HepG2 (cell line): ENCODE data around the gene TAOK3. TPM values are rescaled to one million over a fixed set of nuclear protein-coding genes. Genes with fewer than 3 reads are reported as not detected.

Experiments
- CCDC6 ChIP-seq: sonication (generic); formaldehyde crosslinking; IDR thresholded peaks from 2 replicates; pipeline ENCODE4 v1.8.1; 2022; ENCODE audit warnings: mild to moderate bottlenecking, missing genetic modification reagents, moderate library complexity
- CENPX ChIP-seq: sonication (generic); formaldehyde crosslinking; IDR thresholded peaks from 2 replicates; pipeline ENCODE4 v1.9.0; 2021; ENCODE audit warnings: mild to moderate bottlenecking, missing genetic modification reagents, moderate library complexity
- ELF4 ChIP-seq: sonication (generic); formaldehyde crosslinking; IDR thresholded peaks from 2 replicates; pipeline ENCODE4 v1.5.0; 2020; ENCODE audit warnings: missing genetic modification reagents, mild to moderate bottlenecking, moderate library complexity, borderline replicate concordance
- KLF9 ChIP-seq: IDR thresholded peaks from 2 replicates; pipeline ENCODE4 v1.6.1; 2016; ENCODE audit warnings: low read depth
- MAF1 ChIP-seq: sonication (generic); formaldehyde crosslinking; IDR thresholded peaks from 2 replicates; pipeline ENCODE4 v1.5.0; 2020; ENCODE audit warnings: missing genetic modification reagents, borderline replicate concordance
- NFKB2 ChIP-seq: sonication (generic); formaldehyde crosslinking; IDR thresholded peaks from 2 replicates; pipeline ENCODE4 v1.4.0; 2020; ENCODE audit warnings: missing genetic modification reagents, borderline replicate concordance
- PRDM15 ChIP-seq: sonication (generic); formaldehyde crosslinking; IDR thresholded peaks from 2 replicates; pipeline ENCODE4 v1.4.0; 2020; ENCODE audit warnings: missing genetic modification reagents
- RARG ChIP-seq: sonication (generic); formaldehyde crosslinking; IDR thresholded peaks from 2 replicates; pipeline ENCODE4 v1.4.0; 2020; ENCODE audit warnings: low read depth, mild to moderate bottlenecking, missing genetic modification reagents
- TRIM22 ChIP-seq: fragments of 450-650 bp; IDR thresholded peaks from 2 replicates; pipeline ENCODE4 v1.6.1; 2017
- USF2 ChIP-seq, 2 experiments: sonication (generic) in 1 of 2; formaldehyde crosslinking in 1 of 2; IDR thresholded peaks; 2 replicates each; pipeline versions ENCODE4 v1.5.1 to v1.6.1; 2011 to 2020; ENCODE audit warnings: borderline replicate concordance in 1 of 2, low read depth in 1 of 2, low read length in 1 of 2, mild to moderate bottlenecking in 1 of 2, missing genetic modification reagents in 1 of 2, moderate library complexity in 1 of 2
- ZNF354B ChIP-seq: sonication (generic); formaldehyde crosslinking; IDR thresholded peaks from 2 replicates; pipeline ENCODE4 v1.8.0; 2022; ENCODE audit warnings: mild to moderate bottlenecking, missing genetic modification reagents
- ZNF687 ChIP-seq: sonication (generic); formaldehyde crosslinking; IDR thresholded peaks from 2 replicates; pipeline ENCODE4 v1.5.1; 2020; ENCODE audit warnings: mild to moderate bottlenecking, missing genetic modification reagents, moderate library complexity
- ZNF746 ChIP-seq: sonication (generic); formaldehyde crosslinking; IDR thresholded peaks from 2 replicates; pipeline ENCODE4 v1.8.0; 2022; ENCODE audit warnings: mild to moderate bottlenecking, missing genetic modification reagents
- polyA plus RNA-seq, 8 experiments: library from polyadenylated mRNA; depleted of rRNA in 3 of 8; stranded (reverse) in 7 of 8; unstranded in 1 of 8; fragments of >200 nt; fragmentation: Illumina TruSeq in 4 of 8; extraction: Trizol in 4 of 8; gene quantifications; 2 replicates each; pipeline versions ENCODE4 v1.2.1 to v1.2.3, GENCODE V29; 2011 to 2016; ENCODE audit warnings: low read depth in 4 of 8, missing spikeins in 1 of 8, mixed read lengths in 1 of 8; ENCODE audit not compliant: insufficient read depth in 1 of 8
- total RNA-seq, 5 experiments: library from RNA; depleted of rRNA; stranded (reverse); fragments of >200 nt; fragmentation: Illumina TruSeq; extraction: Trizol; gene quantifications; 2 replicates each; pipeline ENCODE4 v1.2.3, GENCODE V29; 2016; ENCODE audit warnings: low read depth in 1 of 5

TAOK3 gene
- total and polyA plus RNA-seq, 2 of the 13 experiments (the other 11 are each of a cell fraction or from before 2014, with no cell fraction given) = 10.4 to 12.3 TPM

- TF ChIP-seq USF2 (IDR thresholded peaks at IDR 0.05; ENCODE audit: low read depth, low read length) (no peak), USF2 (CRISPR knock-in tag; IDR thresholded peaks at IDR 0.05; ENCODE audit: borderline replicate concordance) (peak; percentile 23; the same call in 1 of the 2 replicates), CENPX (CRISPR knock-in tag) (no peak), NFKB2 (CRISPR knock-in tag) (no peak; the same call in 1 of the 2 replicates), ZNF746 (CRISPR knock-in tag) (no peak; the same call in 1 of the 2 replicates), PRDM15 (no peak), KLF9 (CRISPR knock-in tag) (no peak), ZNF354B (no peak), MAF1 (CRISPR knock-in tag) (no peak), CCDC6 (peak; percentile 72; the same call in 1 of the 2 replicates), RARG (CRISPR knock-in tag) (no peak), ZNF687 (CRISPR knock-in tag) (peak; percentile 89), ELF4 (peak; percentile 60; the same call in 1 of the 2 replicates), TRIM22 (no peak)
These were observed 3.6 kb upstream of the TAOK3 start, which contains the start of gene SUDS3 (continued) for GRCh38 chr12:118376089-118377020.
